Measurements from ENCODE around the gene TCF20.

Gene TCF20

DNA sequence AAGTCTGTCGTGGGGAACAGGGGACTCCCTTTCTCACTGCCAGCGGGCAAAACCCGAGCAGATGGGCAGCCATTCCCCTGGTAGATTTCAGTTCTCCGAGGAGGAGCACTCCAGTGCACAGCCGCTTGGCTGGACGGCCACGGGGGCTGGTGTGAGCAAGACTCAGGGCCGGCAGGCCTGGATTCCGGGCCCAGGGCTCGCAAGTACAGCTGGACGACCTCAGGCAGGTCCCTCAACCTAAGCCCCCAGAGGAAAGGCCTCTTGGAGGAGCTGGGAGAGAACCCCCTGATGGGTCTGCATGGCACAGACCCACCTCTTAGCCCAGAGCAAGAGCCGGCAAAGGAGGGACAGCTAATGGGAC lies 31.3 kb upstream of the TCF20 start:
- in situ Hi-C loops (cut with HindIII; ENCODE audit: low pct_ligation_motif_present, low pct_unique_long_range_greater_than_20kb, low sequenced_read_pairs): no loop called here

DNA sequence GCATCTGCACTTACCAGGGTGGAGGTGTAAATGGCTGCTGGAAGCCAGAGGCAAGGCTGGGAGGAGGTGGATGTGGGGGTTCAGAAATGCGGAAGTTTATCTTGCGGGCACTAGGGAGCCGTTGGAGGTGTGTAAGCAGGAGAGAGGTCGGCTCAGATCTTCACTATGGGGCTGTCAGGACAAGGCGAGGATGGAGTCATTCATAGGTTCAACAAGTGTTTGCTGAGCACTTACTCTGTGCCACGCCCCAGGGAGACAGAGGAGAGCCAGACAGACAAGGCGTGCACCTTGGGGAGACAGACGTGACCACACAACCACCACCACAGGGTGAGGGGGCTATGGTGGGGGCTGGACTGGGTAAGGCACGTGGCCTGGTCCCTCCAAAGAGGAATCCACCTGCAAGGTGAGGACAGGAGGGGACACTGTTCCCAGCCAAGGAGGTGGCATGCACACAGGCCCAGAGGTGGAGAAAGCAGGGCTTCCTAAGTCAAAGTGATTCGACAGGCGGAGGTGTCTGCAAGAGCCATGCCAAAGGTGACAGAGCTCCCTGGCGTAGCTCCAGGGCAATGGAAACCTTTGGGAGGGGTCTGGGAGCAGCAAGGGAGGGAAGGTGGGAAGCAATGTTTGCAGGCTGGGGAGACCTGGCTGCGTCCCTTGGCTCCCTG lies 30.8 kb upstream of the TCF20 start:
- in situ Hi-C loops (cut with HindIII; ENCODE audit: low pct_ligation_motif_present, low pct_unique_long_range_greater_than_20kb, low sequenced_read_pairs): no loop called here
- DNase-seq: no peak

More for the DNA sequence above, 31.3 kb upstream of the TCF20 start:
- no peak for DNase-seq

DNA sequence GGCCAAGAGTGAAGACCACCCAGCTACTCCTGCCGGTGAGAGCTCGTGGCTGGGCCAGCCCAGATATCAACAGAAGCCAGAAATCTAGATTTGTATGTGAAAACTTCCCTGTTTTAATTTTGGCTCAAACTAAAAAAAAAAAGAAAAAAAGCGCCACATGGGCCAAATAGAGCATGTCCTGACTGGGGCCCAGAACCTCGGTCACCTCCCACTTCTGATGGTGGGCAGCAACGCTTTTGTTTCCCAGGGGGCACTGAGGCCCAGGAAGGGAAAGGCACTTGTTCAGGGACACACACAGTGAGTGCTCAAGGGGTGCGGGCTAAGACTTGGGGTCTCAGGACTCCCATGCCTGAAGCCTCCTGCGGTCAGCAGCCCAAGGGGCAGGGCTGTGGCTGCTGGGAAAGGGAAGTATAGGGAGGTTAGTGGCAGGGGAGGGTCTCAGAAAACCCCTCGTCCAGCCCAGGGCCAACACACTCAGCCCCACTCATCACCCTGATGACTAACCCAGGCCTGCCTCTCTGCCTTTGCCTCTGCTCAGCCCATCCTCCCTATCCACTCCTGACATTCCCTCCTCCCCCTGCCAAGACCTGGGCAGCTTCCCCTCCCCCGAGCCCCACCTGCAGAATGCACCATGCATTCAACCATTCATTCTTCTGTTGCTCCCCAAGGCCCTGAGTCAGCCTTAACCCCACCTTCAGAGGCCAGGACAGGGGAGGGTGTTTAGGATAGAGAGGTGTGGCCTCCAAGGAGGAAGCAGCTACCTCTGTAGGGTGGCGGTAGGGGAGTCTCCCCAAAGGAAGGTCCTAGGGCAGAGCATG lies 30.0 kb upstream of the TCF20 start:
- peak; percentile 15 for DNase-seq

GRCh38 chr22:42299586-42300258 lies 29.3 kb upstream of the TCF20 start:
- in situ Hi-C loops (cut with HindIII; ENCODE audit: low pct_ligation_motif_present, low pct_unique_long_range_greater_than_20kb, low sequenced_read_pairs): no loop called here
- DNase-seq: no peak

More for the DNA sequence above, 30.0 kb upstream of the TCF20 start:
- in situ Hi-C loops (cut with HindIII; ENCODE audit: low pct_ligation_motif_present, low pct_unique_long_range_greater_than_20kb, low sequenced_read_pairs): no loop called here

DNA sequence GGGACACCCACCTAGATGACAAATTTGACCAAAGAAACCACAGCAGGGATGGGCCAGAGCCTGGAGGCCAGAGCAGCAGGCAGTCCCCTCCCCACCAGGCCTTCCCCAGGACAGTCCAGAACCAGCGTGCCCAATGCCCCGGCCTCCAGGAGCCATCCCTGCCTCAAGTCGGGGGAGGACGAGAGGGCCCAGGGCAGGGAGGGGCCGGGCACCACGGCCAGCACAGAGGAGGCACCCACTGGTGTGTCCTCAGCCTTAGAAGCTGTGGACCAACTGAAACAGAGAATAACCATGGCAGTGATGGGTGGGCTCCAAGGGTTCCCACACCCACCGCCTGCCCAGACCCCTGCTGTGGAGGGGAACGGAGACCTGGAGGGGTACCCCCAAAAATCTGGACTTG lies 28.3 kb upstream of the TCF20 start:
- no peak for DNase-seq
- in situ Hi-C loops (cut with HindIII; ENCODE audit: low pct_ligation_motif_present, low pct_unique_long_range_greater_than_20kb, low sequenced_read_pairs): no loop called here

GRCh38 chr22:42297778-42298177 lies 27.3 kb upstream of the TCF20 start:
- in situ Hi-C loops (cut with HindIII; ENCODE audit: low pct_ligation_motif_present, low pct_unique_long_range_greater_than_20kb, low sequenced_read_pairs): no loop called here

DNA sequence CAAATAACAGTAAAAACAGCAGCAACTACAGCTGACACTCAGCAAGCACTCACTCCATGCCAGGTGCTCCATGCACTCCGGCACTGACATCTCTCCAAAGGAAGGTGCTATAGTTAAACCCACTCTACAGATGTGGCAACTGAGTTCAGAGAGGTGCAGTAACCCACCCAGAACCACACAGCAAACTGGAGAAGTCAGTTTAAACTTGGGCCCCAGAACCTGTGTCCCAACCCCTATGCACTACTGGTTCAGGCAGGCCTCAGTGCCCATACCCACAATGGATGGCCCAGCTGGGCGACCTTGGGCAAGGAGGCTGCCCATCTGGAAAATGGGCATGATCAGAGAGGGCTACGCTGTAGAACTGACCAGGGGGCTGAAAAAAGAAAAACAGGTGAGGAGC lies 26.4 kb upstream of the TCF20 start:
- no peak for DNase-seq
- in situ Hi-C loops (cut with HindIII; ENCODE audit: low pct_ligation_motif_present, low pct_unique_long_range_greater_than_20kb, low sequenced_read_pairs): no loop called here

More at GRCh38 chr22:42297778-42298177, 27.3 kb upstream of the TCF20 start:
- no peak for DNase-seq

GRCh38 chr22:42296381-42296853 lies 26.0 kb upstream of the TCF20 start:
- peak; percentile 3 for DNase-seq
- in situ Hi-C loops (cut with HindIII; ENCODE audit: low pct_ligation_motif_present, low pct_unique_long_range_greater_than_20kb, low sequenced_read_pairs): no loop called here

- in situ Hi-C loops (cut with HindIII; ENCODE audit: low pct_ligation_motif_present, low pct_unique_long_range_greater_than_20kb, low sequenced_read_pairs): no loop called here
- peak; percentile 51 for DNase-seq
These were observed 23.9 kb upstream of the TCF20 start for GRCh38 chr22:42294034-42294985.

GRCh38 chr22:42292732-42293520 lies 22.5 kb upstream of the TCF20 start:
- DNase-seq: no peak
- in situ Hi-C loops (cut with HindIII; ENCODE audit: low pct_ligation_motif_present, low pct_unique_long_range_greater_than_20kb, low sequenced_read_pairs): no loop called here

- DNase-seq: no peak
- in situ Hi-C loops (cut with HindIII; ENCODE audit: low pct_ligation_motif_present, low pct_unique_long_range_greater_than_20kb, low sequenced_read_pairs): no loop called here
These were observed 20.8 kb upstream of the TCF20 start for GRCh38 chr22:42291287-42291686.

DNA sequence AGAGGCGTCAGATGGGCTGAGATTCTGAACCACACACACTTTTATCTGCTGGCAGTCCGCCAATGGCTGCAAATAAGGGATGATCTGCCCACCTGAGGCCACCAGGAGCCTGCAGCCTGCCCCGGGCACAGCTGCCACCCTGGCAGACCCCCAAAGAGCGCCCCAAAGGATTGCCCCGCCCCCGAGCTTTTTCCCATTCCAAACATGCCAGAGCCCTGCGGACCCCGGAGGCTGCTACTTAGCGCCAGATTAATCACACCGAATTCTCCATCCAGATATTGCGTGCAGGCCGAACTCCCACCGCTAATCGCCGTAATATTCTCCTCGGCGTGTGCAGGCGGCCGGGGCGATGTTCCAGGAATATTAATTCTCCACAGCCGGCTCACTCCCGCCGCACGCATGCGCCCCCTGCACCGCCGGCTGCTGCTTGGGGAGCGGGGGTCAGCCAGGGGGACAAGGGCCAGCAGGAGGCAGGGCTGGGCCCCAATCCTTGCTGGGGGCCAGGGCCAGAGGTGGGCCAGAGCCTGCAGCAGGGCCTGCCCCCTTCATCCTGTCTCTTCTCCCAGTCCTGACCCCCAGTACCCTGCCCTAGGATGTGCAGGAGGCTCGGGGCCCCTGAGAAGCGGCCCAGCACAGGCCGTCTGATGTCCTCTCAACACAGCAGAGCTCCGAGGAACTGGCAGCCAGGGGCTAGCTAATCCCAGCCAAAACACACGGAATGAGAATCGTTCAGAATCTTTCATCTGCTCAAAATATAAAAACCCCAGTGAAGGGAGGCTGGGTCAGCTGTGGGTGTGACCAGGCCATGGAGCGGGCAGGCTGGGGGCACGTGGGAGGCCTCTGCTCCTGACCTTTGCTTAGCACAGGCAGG lies 19.5 kb upstream of the TCF20 start:
- in situ Hi-C loops (cut with HindIII; ENCODE audit: low pct_ligation_motif_present, low pct_unique_long_range_greater_than_20kb, low sequenced_read_pairs): no loop called here

GRCh38 chr22:42288791-42289190 lies 18.3 kb upstream of the TCF20 start:
- in situ Hi-C loops (cut with HindIII; ENCODE audit: low pct_ligation_motif_present, low pct_unique_long_range_greater_than_20kb, low sequenced_read_pairs): no loop called here

More for the DNA sequence above, 19.5 kb upstream of the TCF20 start:
- no peak for DNase-seq

DNA sequence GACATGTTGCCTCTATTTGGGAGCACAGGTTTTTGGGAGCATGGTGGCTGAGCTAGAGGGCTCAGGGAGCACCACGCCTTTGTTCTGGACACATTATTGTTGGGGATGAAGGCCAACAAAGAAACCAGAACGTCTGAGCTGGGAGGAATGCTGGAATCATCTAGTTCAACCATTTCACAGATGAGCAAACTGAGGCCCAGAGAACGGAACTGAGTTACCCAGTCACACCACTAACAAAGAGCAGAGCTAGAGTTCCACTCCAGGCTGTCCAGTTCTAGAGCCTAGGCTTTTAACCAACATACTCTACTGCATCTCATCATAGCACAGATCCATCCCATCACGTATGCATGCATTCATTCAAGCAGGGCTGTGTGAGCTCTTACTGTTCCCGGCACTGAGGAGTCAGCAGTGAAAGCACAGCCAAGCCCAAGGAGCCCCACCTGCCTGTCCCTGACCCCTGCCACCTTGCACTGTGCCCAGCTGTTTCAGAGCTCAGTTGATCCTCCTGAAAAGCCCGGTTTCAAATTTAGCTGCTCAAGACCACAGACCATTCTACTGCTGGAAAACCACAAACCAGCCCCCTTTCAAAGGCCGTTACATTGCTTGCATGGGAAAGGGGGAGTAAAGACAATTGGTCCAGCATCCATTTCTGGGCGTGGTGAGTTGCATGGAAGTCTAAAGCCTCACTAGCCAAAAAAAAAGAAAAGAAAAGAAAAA lies 16.9 kb upstream of the TCF20 start:
- in situ Hi-C loops (cut with HindIII; ENCODE audit: low pct_ligation_motif_present, low pct_unique_long_range_greater_than_20kb, low sequenced_read_pairs): no loop called here
- DNase-seq: no peak

More at GRCh38 chr22:42288791-42289190, 18.3 kb upstream of the TCF20 start:
- no peak for DNase-seq

- in situ Hi-C loops (cut with HindIII; ENCODE audit: low pct_ligation_motif_present, low pct_unique_long_range_greater_than_20kb, low sequenced_read_pairs): no loop called here
- DNase-seq: no peak
These were observed 15.8 kb upstream of the TCF20 start for GRCh38 chr22:42286205-42286604.

- in situ Hi-C loops (cut with HindIII; ENCODE audit: low pct_ligation_motif_present, low pct_unique_long_range_greater_than_20kb, low sequenced_read_pairs): no loop called here
These were observed 15.2 kb upstream of the TCF20 start for GRCh38 chr22:42285604-42286003.

More at GRCh38 chr22:42285604-42286003, 15.2 kb upstream of the TCF20 start:
- no peak for DNase-seq

All from ACHN (cell line).